ENCODE data around the gene PSMB11.

The PSMB11 gene, protein sequence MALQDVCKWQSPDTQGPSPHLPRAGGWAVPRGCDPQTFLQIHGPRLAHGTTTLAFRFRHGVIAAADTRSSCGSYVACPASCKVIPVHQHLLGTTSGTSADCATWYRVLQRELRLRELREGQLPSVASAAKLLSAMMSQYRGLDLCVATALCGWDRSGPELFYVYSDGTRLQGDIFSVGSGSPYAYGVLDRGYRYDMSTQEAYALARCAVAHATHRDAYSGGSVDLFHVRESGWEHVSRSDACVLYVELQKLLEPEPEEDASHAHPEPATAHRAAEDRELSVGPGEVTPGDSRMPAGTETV

DNA sequence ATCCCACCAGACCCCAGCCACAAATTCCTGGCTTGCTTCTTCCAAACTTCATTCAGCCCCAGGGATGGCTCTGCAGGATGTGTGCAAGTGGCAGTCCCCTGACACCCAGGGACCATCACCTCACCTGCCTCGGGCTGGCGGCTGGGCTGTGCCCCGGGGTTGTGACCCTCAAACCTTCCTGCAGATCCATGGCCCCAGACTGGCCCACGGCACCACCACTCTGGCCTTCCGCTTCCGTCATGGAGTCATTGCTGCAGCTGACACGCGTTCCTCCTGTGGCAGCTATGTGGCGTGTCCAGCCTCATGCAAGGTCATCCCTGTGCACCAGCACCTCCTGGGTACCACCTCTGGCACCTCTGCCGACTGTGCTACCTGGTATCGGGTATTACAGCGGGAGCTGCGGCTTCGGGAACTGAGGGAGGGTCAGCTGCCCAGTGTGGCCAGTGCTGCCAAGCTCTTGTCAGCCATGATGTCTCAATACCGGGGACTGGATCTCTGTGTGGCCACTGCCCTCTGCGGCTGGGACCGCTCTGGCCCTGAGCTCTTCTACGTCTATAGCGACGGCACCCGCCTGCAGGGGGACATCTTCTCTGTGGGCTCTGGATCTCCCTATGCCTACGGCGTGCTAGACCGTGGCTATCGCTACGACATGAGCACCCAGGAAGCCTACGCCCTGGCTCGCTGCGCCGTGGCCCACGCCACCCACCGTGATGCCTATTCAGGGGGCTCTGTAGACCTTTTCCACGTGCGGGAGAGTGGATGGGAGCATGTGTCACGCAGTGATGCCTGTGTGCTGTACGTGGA, at the start of gene PSMB11:
Gene PSMB11, plus strand, starts transcription at position 51 of the 804 bp plus-strand sequence. Its CDS starts 14 bp downstream, at position 65.
- no peak within 1 kb of the TSS for H3K27ac ChIP-seq
- ChIA-PET POLR2A (ENCODE audit: low non-redundant PET) (interaction anchor here (0.5 kb wide), 1 partner anchor 32 kb away, joined by 3 read pairs; no protein-coding TSS in a partner anchor), CTCF (interaction anchor here (0.6 to 1.6 kb wide), 3 partner anchors 13 to 56 kb away, joined by 3 to 5 read pairs (median 3); no protein-coding TSS in a partner anchor)
- TF ChIP-seq, protein P1, sequence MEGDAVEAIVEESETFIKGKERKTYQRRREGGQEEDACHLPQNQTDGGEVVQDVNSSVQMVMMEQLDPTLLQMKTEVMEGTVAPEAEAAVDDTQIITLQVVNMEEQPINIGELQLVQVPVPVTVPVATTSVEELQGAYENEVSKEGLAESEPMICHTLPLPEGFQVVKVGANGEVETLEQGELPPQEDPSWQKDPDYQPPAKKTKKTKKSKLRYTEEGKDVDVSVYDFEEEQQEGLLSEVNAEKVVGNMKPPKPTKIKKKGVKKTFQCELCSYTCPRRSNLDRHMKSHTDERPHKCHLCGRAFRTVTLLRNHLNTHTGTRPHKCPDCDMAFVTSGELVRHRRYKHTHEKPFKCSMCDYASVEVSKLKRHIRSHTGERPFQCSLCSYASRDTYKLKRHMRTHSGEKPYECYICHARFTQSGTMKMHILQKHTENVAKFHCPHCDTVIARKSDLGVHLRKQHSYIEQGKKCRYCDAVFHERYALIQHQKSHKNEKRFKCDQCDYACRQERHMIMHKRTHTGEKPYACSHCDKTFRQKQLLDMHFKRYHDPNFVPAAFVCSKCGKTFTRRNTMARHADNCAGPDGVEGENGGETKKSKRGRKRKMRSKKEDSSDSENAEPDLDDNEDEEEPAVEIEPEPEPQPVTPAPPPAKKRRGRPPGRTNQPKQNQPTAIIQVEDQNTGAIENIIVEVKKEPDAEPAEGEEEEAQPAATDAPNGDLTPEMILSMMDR (conservative IDR thresholded peaks at IDR 0.05; ENCODE audit: low read depth), result no peak
- no peak for DNase-seq (ENCODE audit: low spot score)

DNA sequence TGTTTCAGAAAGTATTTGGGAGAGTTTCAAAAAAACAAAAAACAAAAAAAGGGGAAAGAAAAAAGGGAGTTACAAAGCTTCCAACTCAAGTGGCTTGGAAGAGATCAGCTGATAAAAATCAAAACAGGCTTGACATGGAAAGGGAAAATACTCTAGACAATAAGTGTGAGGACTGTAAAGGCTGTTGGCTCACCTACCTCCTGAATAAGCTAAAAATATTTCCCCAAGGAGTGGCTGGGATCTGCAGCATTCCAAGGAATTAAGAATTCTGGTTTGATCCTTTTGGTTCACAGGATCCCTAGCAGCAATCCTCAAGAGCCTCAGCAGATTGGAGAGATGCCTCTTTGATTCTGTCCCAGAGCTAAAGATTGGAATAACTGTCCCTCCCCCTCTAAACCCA, 48.5 kb upstream of the PSMB11 start:
- POLR2A ChIA-PET (ENCODE audit: low non-redundant PET), result no interaction called here
- TF ChIP-seq, protein P1 (conservative IDR thresholded peaks at IDR 0.05; ENCODE audit: low read depth), result no peak
- no peak overlapping the region for H3K27ac ChIP-seq
- no peak for DNase-seq (ENCODE audit: low spot score)
- CTCF ChIA-PET, result interaction anchor here (1.5 to 2.4 kb wide), 2 partner anchors 13 to 65 kb away, joined by 6 to 9 read pairs; no protein-coding TSS in a partner anchor

DNA sequence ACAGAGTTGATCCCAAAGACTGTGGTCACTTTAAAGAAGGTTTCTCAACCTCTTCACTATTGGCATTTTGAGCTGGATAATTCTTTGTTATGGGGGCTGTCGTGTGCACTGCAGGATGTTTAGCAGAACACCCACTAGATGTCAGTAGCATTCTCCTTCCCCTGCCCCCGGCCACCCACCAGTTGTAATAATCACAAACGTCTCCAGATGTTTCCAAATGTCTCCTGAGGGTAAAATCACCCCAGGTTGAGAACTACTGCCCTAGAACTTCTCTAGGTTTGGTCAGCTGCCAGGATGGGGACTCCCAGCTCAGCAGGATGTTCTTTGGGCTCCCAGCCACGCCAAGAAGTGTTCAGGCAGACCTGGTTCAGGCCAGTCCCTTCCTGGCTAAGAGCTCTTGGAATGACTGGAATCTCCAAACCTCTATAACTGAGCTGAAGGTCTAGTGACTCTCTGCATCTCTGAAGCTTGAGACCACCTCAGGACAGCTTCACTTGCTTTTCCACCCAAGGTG, 47.2 kb upstream of the PSMB11 start:
- ChIA-PET POLR2A (ENCODE audit: low non-redundant PET) (interaction anchor here (1.0 kb wide), 1 partner anchor 11 kb away, joined by 4 read pairs; no protein-coding TSS in a partner anchor), CTCF (interaction anchor here (0.6 to 3.7 kb wide), 8 partner anchors 9 to 114 kb away, joined by 3 to 30 read pairs (median 8); partner anchors contain the start of gene CDH24)
- TF ChIP-seq, protein P1 (conservative IDR thresholded peaks at IDR 0.05; ENCODE audit: low read depth), result peak; percentile 76
- DNase-seq (ENCODE audit: low spot score), result no peak
- peak overlapping the region; percentile 82 for H3K27ac ChIP-seq

DNA sequence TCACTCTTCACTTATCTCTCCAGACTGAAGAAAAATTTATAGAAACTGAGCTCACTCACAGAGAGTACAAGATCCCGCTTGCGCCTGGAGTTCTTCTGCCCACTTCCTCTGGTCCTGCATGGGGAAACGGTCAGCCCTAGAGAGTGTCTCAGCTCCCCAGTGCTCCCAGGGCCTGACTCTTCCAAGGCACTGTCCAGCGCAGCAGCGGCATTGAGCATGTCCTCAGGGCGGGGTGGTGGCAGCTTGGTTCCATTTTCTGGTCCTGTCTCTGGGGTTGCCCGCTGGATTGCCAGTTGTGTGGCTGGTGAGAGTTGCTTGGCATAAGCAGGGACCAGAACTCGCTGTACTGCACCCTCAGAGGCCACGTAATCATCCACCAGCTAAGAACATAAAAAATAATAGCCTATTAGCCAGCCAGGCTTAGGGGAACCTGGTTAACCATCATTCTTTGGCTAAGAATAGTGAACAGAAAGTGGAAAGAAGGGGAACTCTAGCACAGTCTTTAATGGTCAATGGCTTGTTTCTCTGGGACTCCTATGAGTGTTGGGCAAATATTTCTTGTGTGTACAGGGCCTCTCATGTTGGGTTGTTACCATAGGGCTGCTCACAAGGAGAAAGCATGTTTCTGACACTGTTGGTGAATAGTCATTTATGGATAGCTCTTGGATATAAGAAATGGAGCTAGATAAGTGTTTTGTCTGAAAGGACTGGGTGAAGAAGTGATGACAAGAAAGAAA, 46.0 kb upstream of the PSMB11 start:
- ChIA-PET POLR2A (ENCODE audit: low non-redundant PET) (interaction anchor here (1.0 kb wide), 1 partner anchor 10 kb away, joined by 4 read pairs; no protein-coding TSS in a partner anchor), CTCF (interaction anchor here (0.6 to 3.7 kb wide), 4 partner anchors 10 to 406 kb away, joined by 3 to 30 read pairs (median 6); no protein-coding TSS in a partner anchor)
- no peak for DNase-seq (ENCODE audit: low spot score)
- TF ChIP-seq, protein P1 (conservative IDR thresholded peaks at IDR 0.05; ENCODE audit: low read depth), result no peak
- H3K27ac ChIP-seq, result peak overlapping the region; percentile 82

DNA sequence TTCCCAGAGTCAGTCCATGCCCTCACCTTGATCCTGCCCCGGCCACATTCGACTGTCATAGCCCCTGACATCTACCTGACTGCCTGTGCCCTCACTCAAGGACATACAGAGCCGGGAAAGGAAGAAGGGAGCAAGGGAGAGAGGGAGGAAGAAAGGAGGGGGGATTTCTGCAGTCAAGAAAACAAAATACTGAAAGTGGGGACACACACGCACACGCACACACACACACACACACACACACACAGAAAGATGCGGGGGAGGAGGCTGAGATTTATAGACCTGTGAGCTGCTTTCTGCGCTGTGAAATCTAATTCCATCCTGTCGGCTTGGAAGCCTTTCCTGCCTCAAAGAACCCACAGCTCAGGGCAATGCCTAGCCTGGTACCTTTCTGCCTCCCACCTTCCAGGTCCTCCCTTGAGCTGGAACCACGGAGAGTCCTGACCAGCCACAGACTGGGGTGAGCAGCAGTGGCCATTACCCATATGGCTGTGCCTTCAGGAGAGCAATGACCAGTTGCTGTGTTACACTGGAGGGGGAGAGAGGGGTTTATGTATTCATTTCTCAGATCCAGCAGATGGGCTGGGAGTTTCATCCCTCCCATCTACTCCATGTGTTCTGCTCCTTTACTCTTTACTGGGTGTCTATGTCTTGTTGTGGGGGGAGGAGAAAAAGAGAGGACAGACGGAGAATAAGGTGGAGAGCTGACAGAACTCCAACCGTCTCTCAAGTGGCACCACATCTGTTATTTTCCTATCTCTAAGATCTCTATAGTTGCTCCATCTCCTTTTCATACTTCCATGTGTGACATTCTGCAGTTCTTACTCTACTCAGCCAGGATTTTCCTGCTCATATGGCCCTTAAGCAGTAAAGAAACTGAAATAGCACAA, 45.0 kb upstream of the PSMB11 start:
- ChIA-PET CTCF (interaction anchor here (2.0 to 3.7 kb wide), 2 partner anchors 11 to 72 kb away, joined by 9 to 30 read pairs; no protein-coding TSS in a partner anchor), POLR2A (ENCODE audit: low non-redundant PET) (no interaction called here)
- no peak for DNase-seq (ENCODE audit: low spot score)
- TF ChIP-seq, protein P1 (conservative IDR thresholded peaks at IDR 0.05; ENCODE audit: low read depth), result no peak
- H3K27ac ChIP-seq, result peak overlapping the region; percentile 10; the same call in 1 of the 2 replicates

All from RWPE1 (cell line).